ENCODE data around the gene GLTP. TPM values are rescaled to one million over a fixed set of nuclear protein-coding genes. Genes with fewer than 3 reads are reported as not detected.
A peak's percentile ranks its signal among the peaks of the same experiment; 100 is the strongest.

The GLTP gene
- total RNA-seq, 2 donors from 2014 or later, result 29.0 to 43.2 TPM

DNA sequence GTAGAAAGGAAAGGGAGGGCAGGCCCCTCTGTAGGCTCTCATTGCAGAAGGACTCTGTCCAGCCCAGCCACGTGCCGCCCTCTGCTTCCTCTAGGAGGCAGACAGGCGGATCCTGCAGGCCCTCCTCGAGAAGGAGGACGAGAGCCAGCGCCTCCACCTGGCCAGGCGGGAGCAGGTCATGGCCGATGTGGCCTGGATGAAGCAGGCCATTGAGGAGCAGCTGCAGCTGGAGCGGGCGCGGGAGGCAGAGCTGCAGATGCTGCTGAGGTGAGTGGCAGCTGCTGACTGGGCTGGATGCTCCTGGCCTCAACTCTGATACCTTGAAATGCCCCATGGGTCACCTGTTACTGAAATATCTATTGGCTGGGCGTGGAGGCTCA is 30.6 kb upstream of the GLTP start:
- no peak overlapping the region for H3K4me3 ChIP-seq
- no peaks in the 10 kb centered on the region for H3K27me3 ChIP-seq
- H3K4me1 ChIP-seq, result no peaks in the 10 kb centered on the region
- no peak for DNase-seq (ENCODE audit: low spot score)
- peaks cover 83% of the 10 kb centered on the region for H3K36me3 ChIP-seq
- no peaks in the 10 kb centered on the region for H3K9me3 ChIP-seq
- TF ChIP-seq, protein P1, sequence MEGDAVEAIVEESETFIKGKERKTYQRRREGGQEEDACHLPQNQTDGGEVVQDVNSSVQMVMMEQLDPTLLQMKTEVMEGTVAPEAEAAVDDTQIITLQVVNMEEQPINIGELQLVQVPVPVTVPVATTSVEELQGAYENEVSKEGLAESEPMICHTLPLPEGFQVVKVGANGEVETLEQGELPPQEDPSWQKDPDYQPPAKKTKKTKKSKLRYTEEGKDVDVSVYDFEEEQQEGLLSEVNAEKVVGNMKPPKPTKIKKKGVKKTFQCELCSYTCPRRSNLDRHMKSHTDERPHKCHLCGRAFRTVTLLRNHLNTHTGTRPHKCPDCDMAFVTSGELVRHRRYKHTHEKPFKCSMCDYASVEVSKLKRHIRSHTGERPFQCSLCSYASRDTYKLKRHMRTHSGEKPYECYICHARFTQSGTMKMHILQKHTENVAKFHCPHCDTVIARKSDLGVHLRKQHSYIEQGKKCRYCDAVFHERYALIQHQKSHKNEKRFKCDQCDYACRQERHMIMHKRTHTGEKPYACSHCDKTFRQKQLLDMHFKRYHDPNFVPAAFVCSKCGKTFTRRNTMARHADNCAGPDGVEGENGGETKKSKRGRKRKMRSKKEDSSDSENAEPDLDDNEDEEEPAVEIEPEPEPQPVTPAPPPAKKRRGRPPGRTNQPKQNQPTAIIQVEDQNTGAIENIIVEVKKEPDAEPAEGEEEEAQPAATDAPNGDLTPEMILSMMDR (IDR thresholded peaks at IDR 0.05), result no peak
- no peak overlapping the region for H3K27ac ChIP-seq

DNA sequence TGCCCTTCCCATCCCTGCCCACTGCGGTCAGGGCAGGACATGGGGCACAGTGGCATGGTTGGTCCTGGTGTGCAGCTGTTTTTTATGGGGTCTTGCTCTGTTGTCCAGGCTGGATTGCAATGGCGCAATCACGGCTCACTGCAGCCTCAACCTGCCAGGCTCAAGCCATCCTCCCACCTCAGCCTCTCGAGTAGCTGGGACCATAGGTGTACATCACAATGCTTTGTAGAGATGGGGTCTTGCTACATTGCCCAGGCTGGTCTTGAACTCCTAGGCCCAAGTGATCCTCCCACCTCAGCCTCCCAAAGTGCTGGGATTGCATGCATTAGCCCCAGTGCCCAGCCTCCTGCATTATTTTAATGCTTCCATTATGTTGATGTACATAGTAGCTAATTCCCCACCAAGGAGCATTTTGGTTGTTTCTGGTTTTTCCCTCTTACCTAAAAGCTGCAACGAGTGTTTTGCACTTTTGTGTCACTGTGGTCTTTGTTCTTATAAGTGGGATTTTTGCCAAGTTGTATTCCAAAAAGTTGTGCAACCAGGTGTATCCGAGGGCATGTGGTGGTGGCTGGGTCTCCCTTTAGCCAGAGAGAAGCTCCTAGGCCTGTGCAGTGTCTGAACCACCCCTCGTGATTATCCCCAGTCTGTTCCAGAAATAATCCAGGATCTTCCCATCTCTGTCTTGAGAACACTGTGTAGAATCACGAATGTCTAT is 30.1 kb upstream of the GLTP start:
- TF ChIP-seq, protein P1 (IDR thresholded peaks at IDR 0.05), result no peak
- no peak overlapping the region for H3K4me3 ChIP-seq
- H3K27me3 ChIP-seq, result no peaks in the 10 kb centered on the region
- no peaks in the 10 kb centered on the region for H3K9me3 ChIP-seq
- no peak for DNase-seq (ENCODE audit: low spot score)
- H3K36me3 ChIP-seq, result peaks cover 83% of the 10 kb centered on the region
- H3K27ac ChIP-seq, result no peak overlapping the region
- H3K4me1 ChIP-seq, result no peaks in the 10 kb centered on the region

DNA sequence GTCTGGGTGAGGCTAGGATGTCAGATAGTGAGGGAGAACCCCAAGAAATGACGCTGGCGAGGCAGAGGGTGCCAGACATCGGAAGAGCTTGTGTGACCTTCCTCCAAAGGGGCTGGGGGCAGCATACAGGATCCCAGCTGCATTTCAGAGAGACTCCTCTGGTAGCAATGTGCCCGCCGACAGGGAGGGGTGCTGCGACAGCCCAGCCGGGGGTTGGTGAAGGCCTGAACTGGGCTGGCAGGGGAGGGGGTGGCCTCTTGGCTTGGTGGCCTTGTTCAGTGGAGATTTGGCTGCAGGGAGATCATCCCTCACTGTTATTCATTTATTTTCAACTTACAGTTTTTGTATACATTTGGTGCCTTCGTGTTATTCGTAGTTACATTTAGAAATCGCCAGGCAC is 25.0 kb upstream of the GLTP start:
- Histone ChIP-seq H3K9me3 (no peaks in the 10 kb centered on the region), H3K27me3 (no peaks in the 10 kb centered on the region), H3K4me1 (peaks cover 0 to 13% of the 10 kb centered on the region in 2 donors), H3K36me3 (peaks cover 66% of the 10 kb centered on the region), H3K4me3 (no peak overlapping the region), H3K27ac (no peak overlapping the region)
- no peak for DNase-seq (ENCODE audit: low spot score)
- TF ChIP-seq, protein P1 (IDR thresholded peaks at IDR 0.05), result no peak

DNA sequence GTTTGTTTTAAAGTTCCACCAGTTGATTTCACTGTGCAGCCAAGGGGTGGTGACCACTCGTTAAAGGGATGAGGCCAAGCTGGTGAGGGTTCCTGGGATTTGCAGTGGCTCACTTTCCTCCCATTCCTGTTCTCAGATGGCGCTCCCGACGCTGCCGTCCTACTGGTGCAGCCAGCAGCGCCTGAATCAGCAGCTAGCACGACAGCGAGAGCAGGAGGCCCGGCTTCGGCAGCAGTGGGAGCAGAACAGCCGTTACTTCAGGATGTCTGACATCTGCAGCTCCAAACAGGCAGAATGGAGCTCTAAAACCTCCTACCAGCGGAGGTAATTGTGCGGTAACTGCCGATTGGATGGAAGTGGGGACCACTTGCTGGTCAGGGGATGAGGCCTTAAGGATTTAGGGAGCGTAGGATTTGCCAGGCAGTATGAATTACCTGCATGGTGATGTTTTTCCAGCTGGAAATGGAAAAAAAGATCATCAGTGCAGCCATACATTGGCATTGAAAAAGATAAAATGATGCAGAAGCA is 22.6 kb upstream of the GLTP start:
- TF ChIP-seq, protein P1 (IDR thresholded peaks at IDR 0.05), result no peak
- no peak for DNase-seq (ENCODE audit: low spot score)
- peaks cover 51% of the 10 kb centered on the region for H3K36me3 ChIP-seq

DNA sequence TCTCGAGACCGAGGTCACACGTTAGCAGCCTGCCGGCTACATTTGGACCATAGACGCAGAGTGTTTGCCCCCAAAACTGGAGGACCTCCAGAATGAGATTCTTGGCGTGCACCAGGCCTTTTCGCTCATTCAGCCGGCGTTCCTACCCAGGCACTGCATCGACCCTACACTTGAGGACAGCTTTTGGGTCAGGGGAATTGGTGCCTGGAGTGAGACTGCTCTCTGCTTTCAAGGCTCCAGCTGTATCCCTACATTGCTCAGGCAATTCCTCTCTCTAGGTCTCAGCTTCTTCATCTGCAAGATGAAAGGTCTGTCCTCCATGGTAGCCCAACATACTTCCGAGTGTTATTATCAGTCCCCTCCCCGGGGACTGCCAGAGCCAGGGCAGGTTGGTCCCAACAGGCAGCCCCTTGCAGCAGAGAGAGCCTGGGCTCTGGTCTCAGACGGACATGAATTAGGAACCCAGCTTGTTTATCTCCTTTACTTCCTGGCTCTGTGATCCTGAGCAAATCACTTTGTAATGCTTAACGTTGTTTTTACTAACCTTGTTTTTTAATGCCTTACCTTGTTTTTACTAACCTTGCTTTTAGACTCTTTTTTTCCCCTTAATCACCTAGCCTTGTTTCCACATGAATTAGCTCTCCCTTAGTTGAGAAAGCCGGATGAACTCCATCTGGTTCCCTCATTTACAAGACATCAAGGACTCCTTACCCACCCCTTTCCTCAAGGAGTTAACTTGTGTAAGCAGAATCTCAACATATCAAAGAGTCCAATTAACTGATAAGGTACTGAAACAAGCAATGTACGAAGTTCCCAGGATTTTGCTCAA is 20.6 kb upstream of the GLTP start:
- Histone ChIP-seq H3K36me3 (peaks cover 31% of the 10 kb centered on the region), H3K27ac (peak overlapping the region; percentile 73 to 81), H3K27me3 (no peaks in the 10 kb centered on the region), H3K4me1 (peaks cover 0 to 20% of the 10 kb centered on the region in 2 donors), H3K4me3 (peak overlapping the region; percentile 59 to 91), H3K9me3 (no peaks in the 10 kb centered on the region)
- TF ChIP-seq, protein P1 (IDR thresholded peaks at IDR 0.05), result no peak
- no peak for DNase-seq (ENCODE audit: low spot score)

More for the DNA sequence above, 22.6 kb upstream of the GLTP start:
- no peak overlapping the region for H3K27ac ChIP-seq
- H3K9me3 ChIP-seq, result no peaks in the 10 kb centered on the region
- no peak overlapping the region for H3K4me3 ChIP-seq
- peaks cover 0 to 20% of the 10 kb centered on the region in 2 donors for H3K4me1 ChIP-seq
- H3K27me3 ChIP-seq, result no peaks in the 10 kb centered on the region

Measured in right atrium auricular region (tissue), 2 donors.